ENCODE data around the gene TNNI2.

The TNNI2 gene

DNA sequence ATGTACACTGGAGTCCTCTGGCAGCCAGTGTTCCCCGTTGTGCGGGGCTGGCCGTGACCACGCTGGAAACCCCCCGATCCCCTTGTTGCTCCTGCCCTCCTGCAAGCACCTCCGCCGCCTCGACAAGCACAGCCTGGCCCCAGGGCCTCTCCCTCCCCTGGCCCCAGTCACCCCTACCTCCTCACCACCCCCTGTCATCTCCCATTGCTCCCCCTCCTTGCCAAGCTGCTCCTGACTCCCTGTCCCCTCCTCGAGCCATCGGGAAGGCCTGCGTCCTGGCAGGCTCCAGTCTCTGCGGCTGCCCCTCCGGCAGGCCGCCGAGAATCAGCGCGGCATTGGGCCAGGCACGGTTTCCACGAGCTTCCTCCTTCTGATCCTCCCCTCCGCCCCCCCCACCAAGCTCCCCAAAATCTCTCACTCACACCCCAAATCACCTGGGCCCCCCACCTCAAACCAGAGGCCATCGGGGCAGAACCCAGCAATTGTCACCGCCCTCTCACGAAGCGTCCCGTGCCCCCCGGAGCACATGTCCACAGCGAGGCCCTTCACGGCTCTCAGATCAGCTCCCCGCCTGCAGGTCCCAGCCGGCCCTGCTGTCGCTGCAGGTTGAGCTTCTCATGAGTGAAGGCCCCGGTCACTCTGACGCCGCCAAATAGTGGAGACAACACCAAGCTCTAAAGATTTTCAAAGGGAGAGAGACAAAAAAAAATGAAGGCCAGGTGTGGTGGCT is 8.4 kb downstream of the TNNI2 start:
- FAIRE-seq, result no peak

DNA sequence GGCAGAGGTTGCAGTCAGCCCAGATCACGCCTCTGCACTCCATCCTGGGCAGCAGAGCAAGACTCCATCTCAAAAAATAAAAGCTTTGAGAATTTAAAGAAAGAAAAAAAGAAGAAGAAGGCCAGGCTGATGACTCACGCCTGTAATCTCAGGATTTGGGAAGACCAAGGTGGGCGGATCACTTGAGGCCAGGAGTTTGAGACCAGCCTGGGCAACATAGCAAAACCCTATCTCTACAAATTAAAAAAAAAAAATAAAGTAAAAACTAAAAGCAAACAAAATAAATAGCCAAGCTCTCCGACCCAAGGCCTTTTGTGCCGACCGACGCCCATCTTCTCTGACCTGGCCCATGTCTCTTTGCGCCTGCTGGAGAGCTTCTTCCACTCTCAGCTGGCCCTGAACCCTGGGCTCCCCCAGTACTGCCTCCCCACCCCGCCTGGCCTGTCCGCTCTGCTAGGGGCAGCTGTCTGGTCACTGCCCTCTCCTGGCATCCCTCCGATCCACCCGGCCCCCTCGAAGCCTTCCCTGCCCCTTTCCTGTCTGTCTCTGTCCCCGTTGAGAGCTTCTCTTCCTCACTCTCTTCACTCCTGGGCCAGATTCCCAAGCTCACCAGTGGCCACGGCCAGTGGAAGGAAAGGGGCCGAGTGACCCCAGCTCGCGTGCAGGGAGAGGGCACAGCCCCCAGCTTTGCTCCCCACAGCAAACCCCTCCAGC is 9.3 kb downstream of the TNNI2 start:
- FAIRE-seq, result no peak

DNA sequence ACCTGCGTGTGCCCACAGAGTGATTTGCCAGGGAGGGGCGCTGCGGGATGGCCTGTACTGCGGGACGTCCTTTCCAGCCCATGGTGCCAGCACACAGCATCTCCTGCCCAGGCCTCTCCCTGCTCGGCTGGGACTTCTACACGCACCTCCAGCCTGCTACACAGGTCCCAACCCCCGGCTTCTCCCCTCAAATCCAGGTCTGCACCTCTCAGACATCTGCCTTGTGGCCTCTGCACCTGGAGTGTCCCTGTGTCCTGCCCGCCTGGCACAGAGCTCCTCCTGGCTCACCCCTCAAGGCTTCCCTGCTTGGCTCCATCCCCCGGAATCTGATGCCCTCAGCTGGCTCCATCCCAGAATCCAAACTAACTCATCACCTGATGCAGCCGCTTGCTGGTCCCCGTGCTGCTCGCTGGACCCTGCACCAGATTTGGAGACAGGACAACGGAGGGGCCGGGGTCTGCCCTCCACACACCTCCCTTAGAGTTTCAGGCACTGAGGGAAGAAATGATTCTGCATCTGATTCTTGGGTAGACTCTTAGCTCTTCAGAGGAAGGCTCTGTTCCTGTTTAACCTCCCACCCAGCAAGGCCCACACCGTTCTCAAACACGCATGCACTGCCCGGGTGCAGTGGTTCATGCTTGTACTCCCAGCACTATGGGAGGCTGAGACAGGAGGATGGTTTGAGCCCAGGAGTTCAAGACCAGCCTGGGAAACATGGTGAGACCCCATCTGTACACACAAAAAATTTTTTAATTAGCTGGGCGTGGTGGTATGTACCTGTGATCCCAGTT is 10.1 kb downstream of the TNNI2 start:
- no peak for FAIRE-seq

DNA sequence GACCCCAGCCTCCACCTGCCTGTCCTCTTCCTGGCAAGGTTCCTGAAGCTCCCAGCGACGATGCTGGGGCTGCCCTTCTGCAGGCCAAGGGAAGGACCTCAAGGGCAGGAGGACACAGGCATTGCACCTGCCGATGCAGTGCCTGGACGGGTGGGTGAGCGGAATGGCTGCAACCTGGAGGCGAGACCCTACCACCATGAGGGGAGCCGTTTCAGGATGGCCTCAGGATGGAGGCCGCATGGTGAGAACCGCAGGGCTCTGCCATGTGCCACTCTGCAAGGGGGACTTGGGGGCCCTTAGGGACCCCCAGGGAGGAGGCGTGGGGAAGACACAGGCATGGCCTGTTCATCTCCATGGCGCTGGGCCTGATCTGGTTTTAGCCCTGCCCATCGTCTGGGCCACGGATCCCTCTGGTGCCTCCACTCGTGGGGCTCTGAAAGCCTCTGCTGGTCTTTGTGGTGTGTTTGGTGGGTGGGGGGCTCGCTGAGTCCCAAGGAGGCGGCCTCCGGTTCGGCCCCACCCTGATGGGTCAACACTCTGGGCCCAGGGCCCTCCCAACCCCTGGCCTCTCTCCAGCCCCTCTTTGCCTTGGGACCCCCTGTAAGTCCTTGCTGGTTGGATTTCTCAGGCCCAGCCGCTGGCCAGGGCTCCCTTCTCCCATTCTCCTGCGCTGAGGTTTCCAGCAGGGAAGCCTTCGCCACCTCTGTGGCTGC is 12.8 kb downstream of the TNNI2 start:
- FAIRE-seq, result no peak

DNA sequence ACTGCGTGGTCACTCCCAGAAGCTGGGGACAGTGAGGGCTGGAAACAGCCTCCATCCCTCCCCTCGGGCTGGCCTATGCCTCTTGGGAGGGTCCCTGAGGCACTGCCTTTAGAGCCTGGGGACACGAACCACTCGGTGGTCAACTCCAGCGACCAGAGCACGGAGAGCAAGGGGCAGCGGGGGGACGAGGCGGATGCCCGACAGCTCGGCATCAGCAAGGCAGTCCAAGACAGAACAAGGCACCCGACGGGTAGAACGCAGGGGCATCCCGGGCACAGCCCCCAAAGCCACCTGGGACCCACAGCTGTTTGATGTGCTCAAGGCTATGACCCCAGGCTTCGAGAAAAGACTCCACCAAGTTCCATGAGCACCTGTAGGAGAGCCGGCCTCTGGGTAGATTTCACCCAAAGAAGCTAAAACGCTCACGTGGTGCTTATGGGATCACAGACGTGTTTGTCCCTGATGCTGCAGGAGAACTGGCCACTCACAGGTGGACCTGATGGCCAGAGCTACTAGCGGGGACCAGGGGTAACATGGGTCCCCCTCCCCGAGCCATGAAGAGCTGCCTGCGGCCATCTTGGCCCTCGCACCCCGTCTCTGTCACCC is 13.6 kb downstream of the TNNI2 start:
- no peak for FAIRE-seq

DNA sequence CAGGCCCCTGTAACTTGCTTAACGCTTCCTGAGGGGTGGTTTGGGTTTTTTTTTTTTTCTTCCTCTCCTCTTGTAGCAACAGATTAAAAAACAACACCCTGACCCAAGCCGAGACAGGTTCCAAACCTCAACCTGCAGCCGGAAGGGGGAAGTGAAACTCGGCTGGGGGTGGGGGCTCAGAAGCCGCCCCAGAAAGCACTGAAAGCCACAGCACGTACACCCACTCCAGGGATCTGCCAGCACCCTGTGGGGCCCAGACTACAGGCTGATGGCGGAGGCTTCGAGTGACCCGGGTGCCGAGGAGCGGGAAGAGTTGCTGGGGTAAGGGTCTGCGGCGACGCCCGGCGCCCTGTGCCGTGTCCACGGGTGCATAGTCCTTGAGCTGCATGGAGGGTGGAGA is 14.1 kb downstream of the TNNI2 start, which contains the start of gene LSP1:
LSP1 (plus strand) TSS at position 208 of the 400 bp plus-strand sequence; CDS start at position 269, 61 bp downstream.
- no peak for FAIRE-seq

DNA sequence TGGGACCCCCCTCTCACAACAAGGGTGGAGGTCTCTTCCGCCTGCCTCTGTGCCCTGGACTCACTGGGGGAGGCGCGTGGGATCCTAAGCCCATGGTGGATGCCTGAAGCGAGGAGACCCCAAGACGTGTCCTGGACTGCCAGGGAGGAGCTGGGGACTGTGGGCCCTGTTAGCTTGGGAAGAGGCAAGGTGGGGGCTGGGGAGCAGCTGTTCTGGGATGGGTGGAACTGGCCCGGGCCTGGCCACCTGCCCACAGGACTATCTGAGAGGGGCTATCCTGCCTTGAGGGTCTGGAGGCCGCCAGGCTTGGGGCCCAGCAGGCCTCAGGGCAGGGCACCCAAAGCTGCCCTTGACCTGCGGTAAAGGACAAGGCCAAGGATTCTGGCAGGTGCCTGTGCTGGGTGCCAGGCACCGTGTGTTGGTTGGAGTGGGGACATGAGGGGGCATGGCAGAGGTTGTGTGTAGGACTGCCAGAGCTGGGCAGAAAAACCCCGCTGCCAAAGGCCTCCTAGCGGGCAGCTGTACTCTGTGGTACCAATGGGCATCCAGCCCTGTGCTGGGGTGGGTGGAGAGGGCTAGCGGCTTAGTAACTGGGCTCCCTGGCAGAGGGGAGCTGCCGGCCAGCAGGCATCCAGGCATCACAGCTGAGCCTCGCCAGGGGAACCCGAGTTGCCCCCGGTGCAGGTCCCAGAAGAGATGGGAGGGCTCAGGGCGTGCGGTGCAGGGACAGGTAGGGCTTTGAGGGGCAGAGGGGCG is 14.8 kb downstream of the TNNI2 start:
- FAIRE-seq, result no peak

DNA sequence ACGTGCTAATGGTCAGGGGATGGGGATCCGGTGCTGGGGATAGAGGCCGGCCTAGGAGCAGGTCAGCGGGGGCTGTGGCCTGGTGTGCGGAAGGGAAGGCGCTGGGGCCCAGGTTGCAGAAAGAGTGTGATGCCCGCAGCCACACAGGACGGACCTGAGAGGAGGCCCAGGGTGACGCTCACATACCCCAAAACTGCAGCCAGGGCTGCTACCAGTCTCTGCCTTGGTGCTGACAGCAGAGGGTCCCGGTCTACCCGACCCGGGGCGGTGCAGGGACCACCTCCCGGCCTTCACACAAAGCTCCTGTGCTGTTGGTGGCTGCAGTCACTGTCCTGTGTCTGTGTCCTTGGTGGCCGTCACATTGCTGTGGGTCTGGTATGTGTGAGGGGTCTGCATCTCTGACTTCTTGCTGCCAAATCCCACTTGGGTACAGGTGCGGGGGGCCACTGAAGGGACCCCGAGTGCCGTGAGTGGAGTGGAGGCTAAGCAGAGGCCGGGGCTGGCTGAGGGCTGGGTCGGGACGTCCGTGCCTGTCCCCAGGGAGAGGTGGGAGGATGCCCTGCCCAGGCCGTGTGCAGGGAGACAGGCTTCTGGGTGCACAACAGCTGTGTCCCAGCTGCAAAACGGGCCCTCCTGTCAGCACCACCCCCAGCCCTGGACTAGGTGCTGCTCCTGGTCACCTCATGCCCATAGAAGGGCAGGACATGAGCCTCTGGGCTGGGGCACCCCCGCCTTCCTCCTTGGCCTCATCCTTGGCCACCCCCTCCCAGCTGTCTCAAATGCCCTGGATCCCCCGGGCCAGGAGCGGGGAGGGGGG is 15.6 kb downstream of the TNNI2 start:
- no peak for FAIRE-seq

DNA sequence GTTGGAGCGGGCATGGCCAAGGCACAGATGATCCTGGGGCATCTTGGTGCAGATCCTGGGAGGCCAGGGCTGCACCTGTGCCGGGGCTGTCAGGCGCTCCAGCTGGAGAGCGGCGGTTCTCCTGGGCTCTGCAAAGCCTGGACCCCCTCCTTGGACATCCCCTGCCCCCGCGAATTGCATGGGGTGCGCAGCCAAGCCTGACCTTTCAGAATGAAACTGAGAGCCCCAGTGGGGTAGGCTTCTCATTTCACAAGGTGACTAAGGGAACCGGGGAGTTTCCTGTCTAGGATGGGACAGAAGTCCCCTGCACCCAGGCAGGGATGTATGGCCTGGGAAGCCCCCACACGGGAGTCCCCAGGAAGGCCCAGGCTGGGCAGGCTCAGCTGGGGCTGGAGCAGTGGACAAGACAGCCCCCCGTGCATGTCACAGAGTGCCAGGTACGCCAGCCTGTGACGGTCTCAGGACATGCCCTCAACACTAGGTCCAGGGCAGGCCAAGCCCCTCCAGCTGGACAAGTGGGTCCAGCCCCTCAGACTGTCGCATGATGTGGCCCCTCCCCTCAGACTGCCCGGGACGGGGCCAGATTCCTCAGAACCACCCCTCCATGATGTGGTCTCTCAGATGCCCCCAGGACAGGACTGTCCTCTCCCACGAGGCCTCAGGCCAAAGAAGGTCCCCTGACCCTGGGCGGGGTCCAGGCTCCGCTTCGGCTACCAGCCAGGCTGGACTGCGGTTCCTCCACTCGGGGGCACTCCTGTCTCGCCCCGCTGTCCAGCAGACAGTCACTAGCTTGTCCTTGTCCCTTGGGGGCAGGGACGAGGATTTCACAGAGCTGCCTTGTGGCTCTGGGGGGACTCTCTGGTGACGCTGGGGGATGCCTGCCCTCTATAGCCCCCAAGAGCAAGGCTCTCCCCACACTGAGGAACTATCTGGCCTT is 16.4 kb downstream of the TNNI2 start:
- FAIRE-seq, result no peak

DNA sequence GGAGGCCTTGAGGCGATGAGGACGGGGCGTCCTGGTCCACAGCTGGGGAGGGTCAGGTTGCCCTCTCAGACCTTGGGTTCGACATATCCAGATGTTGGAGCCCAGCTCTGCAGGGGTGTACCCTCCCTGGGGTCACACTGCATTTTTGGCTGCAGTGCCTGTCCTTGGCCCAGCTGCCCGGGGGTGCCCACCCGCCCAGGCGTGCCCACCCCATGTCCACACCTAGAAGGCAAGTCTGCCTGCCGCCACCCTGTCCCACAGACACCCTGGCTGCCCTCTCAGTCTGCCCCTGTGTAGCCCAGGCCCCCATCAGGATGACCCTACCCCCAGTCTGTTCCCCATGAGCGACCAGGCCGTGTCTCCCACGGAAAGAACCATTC is 17.1 kb downstream of the TNNI2 start:
- no peak for FAIRE-seq

DNA sequence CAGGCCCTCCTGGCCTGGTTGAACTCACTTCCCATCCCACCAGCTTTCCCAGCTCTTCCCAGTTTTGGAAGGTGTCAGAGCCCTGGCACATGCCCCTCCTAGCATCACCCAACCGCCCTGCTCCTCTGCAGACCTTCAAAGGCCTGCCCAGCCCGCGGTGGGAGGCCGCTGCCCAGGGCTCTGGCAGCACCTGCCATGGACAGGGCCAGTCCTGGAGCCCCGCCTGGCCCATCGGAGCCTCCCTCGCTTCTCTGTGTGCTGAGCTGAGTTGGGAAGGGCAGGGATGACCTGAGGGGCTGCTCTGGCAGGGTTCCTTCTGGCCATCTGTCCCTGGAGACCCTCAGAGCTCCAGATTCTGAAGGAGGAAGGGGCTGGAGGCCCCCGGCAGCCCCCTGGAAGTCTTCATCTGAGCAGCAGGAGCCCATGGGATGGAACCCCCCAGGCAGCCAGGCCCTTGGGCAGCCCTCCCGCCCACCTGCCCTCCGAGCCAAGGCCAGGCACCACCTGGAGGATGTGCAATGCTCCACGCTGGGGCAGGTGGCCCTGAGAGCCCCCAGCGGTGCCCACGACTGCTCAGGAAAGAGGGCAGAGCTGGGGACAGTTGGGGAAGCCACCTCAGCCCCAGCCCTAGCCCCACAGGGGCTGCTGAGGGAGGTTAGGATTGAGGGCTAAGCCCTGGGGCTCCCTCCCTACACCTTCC is 17.7 kb downstream of the TNNI2 start:
- FAIRE-seq, result no peak

DNA sequence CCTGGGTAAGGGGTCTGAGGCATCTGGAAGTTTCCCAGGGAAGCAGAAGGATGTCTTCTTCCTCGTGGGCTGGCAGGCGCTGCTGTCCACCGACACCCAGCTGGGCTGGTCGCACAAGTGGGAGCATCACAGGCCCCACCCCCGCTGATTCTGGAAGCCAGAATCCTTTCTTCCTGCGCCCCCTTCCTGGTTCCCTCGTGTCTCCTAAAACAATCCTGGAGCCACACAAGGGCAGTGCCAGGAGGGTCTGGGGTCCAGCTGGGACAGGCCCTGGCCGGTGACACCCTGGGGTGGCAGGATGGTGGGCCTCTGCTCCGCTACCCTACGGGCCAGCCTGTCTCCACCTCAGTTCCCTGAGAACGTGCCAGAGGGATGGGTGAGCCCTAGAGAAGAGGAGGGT is 18.3 kb downstream of the TNNI2 start:
- no peak for FAIRE-seq

DNA sequence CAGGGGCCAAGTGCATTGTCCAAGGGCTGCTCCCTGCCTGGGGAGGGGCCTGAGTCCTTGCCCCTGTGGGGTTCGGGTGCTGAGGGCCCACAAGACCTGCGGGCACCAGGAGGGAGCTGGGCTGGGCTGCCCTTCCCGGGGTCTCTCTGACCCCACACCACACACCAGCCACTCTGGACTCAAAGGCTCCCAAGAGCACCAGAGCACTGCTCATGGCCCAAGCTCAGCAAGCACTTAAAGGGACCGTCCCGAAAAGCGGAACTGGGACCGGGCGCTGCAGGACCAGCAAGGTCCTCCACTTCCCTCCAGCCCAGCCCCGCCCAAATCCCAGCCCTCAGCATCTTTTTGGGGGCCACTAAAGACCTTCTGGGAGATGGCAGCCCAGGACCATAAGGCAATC is 19.4 kb downstream of the TNNI2 start:
- FAIRE-seq, result no peak

DNA sequence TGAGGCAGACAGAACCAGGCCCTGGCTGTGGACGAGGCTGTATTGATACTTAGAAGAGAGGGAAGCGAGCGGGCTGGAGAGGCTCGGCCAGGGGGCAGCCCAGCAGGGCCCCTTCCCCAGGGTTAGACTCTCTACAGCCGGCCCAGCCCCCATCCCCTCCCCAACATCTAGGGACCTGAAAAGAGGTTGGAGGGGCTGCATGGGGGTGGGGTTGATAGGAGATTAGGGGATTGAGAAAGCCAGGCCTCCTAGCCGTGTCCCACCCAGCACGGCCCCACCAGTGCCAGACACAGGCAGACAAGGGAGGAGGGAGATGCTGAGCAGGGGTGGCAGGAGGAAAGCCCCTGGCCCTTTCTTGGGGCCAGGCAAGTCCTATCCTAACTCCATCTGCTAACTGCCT is 19.8 kb downstream of the TNNI2 start:
- no peak for FAIRE-seq

DNA sequence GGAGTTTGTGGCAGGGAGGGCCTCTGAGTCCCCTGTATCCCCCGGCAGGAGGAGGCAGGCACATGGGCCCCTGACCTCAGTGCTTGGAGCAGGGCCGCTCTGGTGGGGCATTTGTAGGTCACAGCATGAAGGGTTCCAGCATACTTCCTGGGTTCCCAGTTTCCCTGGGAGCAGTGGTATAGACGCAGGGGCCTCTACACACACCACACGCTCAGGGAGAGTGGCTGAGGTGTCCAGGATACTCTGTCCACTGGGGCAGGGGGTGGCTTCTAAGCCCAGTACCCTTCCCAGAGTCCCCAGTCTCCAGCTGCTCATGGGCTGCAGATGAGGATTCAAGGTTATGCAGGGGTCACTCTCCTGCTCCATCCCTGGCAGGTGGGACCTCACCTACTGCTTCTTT is 20.2 kb downstream of the TNNI2 start:
- FAIRE-seq, result no peak

DNA sequence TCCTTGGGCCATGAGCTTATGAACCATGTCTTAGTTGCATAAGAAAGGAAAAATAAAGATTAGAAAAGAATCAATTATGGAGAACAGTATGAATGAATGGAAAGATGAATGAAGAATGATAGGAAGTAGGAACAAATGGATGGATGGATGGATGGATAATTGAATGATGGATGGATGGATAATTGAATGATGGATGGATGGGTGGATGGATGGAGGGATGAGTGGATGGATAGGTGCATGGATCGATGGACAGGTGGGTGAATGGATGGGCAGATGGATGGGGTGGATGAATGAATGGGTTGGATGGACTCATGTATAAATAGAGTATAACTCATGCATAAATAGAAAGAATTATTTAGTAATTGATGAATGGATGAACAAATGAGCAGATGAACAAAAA is 21.3 kb downstream of the TNNI2 start:
- FAIRE-seq, result no peak

DNA sequence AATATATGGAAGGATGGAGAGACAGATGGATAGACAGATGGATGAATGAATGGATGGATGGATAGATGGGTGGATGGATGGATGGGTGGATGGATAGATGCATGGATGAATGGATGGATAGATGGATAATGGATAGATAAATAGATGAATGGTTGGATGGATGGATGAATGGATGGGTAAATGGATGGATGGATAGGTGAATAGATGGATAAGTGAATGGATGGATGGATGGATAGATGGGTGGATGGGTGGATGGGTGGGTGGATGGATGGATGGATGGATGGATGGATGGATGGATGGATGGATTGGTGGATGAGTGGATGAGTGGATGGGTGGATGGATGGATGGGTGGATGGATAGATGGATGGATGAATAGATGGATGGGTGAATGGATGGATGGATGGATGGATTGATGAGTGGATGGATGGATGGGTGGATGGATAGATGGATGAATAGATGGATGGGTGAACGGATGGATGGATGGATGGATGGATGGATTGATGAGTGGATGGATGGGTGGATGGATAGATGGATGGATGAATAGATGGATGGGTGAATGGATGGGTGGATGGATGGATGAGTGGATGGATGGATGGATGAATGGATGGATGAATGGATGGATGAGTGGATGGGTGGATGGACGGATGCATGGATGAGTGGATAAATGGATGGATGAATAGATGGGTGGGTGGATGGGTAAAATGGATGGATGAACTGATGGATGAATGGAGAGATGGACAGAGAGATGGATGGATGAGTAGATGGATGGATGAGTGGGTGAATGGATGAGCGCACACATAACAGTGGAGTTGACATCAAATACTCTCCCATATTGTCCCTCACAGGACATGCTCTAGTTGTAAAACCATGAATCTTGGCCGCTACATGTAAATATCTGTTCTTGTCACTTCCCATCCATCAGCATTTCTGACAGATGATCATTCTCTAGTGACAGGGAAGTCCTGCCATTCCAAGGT is 22.9 kb downstream of the TNNI2 start:
- FAIRE-seq, result no peak

Data from colon (tissue), 2 donors.